ENCODE measurements around the gene MYMK.

DNA sequence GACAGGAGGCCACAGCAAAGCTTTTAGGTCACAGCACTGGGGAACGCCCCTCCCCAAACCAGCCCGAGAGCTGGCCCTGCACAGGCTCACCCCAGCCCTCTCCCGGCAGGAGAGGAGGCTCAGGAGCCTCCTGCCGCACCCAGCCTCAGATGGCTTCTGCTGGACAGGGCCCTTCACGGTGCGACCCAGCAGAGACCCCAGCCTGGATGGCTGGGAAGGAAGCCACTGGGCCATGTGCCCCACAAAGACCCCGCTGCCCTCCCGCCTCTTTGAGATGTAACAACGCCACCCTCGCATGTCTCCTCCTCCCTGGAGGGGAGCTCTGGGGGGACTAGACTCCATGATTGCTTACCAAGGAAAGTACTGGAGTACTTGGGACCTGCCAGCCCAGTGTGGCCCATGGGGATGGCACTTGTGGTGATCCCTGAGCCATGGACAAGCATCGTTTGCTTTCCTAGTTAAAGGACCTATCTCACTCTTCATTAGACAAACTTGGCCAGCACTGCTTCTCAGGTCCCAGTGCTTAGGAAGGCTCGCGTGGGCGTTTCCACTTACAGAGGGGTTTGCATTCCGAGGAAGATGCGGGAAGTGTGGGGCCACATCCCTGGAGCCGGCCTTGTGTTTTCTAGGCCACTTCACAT, 9.0 kb downstream of the MYMK start:
- TF ChIP-seq EZH2 (conservative IDR thresholded peaks at IDR 0.05; ENCODE audit: low read depth, low read length) (no peak), ZBTB8A (CRISPR knock-in tag; IDR thresholded peaks at IDR 0.05; ENCODE audit: borderline replicate concordance, low read depth) (no peak), POLR2A (IDR thresholded peaks at IDR 0.05; ENCODE audit: insufficient read depth in 1 of 2, low read depth in 2 of 2, low read length in 2 of 2) (no peak), RFXANK (CRISPR knock-in tag; IDR thresholded peaks at IDR 0.05) (no peak), POLR2AphosphoS2 (IDR thresholded peaks at IDR 0.05; ENCODE audit: low read depth, low read length) (no peak)
- TF ChIP-seq, protein P1, sequence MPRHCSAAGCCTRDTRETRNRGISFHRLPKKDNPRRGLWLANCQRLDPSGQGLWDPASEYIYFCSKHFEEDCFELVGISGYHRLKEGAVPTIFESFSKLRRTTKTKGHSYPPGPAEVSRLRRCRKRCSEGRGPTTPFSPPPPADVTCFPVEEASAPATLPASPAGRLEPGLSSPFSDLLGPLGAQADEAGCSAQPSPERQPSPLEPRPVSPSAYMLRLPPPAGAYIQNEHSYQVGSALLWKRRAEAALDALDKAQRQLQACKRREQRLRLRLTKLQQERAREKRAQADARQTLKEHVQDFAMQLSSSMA (CRISPR knock-in tag; IDR thresholded peaks at IDR 0.05) = no peak
- TF ChIP-seq, protein P2, sequence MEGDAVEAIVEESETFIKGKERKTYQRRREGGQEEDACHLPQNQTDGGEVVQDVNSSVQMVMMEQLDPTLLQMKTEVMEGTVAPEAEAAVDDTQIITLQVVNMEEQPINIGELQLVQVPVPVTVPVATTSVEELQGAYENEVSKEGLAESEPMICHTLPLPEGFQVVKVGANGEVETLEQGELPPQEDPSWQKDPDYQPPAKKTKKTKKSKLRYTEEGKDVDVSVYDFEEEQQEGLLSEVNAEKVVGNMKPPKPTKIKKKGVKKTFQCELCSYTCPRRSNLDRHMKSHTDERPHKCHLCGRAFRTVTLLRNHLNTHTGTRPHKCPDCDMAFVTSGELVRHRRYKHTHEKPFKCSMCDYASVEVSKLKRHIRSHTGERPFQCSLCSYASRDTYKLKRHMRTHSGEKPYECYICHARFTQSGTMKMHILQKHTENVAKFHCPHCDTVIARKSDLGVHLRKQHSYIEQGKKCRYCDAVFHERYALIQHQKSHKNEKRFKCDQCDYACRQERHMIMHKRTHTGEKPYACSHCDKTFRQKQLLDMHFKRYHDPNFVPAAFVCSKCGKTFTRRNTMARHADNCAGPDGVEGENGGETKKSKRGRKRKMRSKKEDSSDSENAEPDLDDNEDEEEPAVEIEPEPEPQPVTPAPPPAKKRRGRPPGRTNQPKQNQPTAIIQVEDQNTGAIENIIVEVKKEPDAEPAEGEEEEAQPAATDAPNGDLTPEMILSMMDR (CRISPR knock-in tag; IDR thresholded peaks at IDR 0.05) = no peak
